ENCODE data around the gene LIPC. TPM values are rescaled to one million over a fixed set of nuclear protein-coding genes. Genes with fewer than 3 reads are reported as not detected.

LIPC gene
- total and polyA plus RNA-seq, 2 of the 4 experiments (the other 2 are of a cell fraction): 0.07 TPM; not detected in 1

- no peak for ATAC-seq (ENCODE audit: low read depth)
- no CpG with 5 or more reads among the region's 2 CpGs for WGBS, 2 experiments (ENCODE audit: extremely low coverage in 2 of 2, insufficient read length in 1 of 2)
- no peak overlapping the region for H3K4me3 ChIP-seq (ENCODE audit: insufficient read depth, low read depth, low read length)
- intact Hi-C loops (cut with micrococcal nuclease) (no loop called here), in situ Hi-C loops (cut with MboI; ENCODE audit: low sequenced_read_pairs) (no loop called here), dilution Hi-C loops (cut with HindIII; ENCODE audit: low sequenced_read_pairs, unreplicated experiment) (no loop called here)
- peaks cover 15% of the 10 kb centered on the region for H3K9me1 ChIP-seq (ENCODE audit: insufficient read depth, low read length)
- no peak overlapping the region for H3K27ac ChIP-seq (ENCODE audit: insufficient read depth, low read length)
- no peak overlapping the region for H2AFZ ChIP-seq (replicated peaks; ENCODE audit: low read length, poor library complexity)
- H4K20me1 ChIP-seq (ENCODE audit: insufficient read depth, low read length): no peaks in the 10 kb centered on the region
- H3K79me1 ChIP-seq (ENCODE audit: low read depth in 1 of 2, low read length in 2 of 2): no peaks in the 10 kb centered on the region
- no peak overlapping the region for H4K91ac ChIP-seq (ENCODE audit: insufficient read depth, low read depth, low read length)
- CTCF ChIA-PET: no interaction called here
- POLR2A ChIA-PET (ENCODE audit: unreplicated experiment): no interaction called here
- no peaks in the 10 kb centered on the region for H3K9me3 ChIP-seq (ENCODE audit: control insufficient read depth, insufficient read depth, low read length)
- DNase-seq: no peak
- H2BK120ac ChIP-seq (ENCODE audit: low read depth, low read length): no peak overlapping the region
- no peaks in the 10 kb centered on the region for H3K36me3 ChIP-seq (ENCODE audit: control insufficient read depth, insufficient read depth, low read length)
- no peak overlapping the region for H3K56ac ChIP-seq (ENCODE audit: extremely low read depth, insufficient read depth, low read length)
- no peak overlapping the region for H4K8ac ChIP-seq (ENCODE audit: low read depth in 2 of 2, low read length in 2 of 2)
- no peak overlapping the region for H2AK9ac ChIP-seq (replicated peaks; ENCODE audit: low read depth, low read length, poor library complexity)
- peaks cover 10% of the 10 kb centered on the region for H3K4me1 ChIP-seq (ENCODE audit: control insufficient read depth, insufficient read depth, low read length)
- H2BK20ac ChIP-seq (ENCODE audit: low read depth, low read length): no peak overlapping the region
- no peak overlapping the region for H3K4ac ChIP-seq (ENCODE audit: low read depth, low read length)
- no peak overlapping the region for H3K4me2 ChIP-seq (ENCODE audit: low read depth, low read length)
- no peak overlapping the region for H3K23ac ChIP-seq (ENCODE audit: low read depth, low read length)
- 0 out of 2 replicates have a peak, but pooled peaks have one; percentile 16 for TF ChIP-seq NFE2L2 (IDR thresholded peaks at IDR 0.05; ENCODE audit: low read depth, low read length)
- TF ChIP-seq MAFK (IDR thresholded peaks at IDR 0.05; ENCODE audit: low read depth, low read length): 0 out of 2 replicates have a peak, but pooled peaks have one; percentile 48
- no peak for TF ChIP-seq MAZ (IDR thresholded peaks at IDR 0.05; ENCODE audit: borderline replicate concordance, low read depth, low read length)
- no peak for TF ChIP-seq POLR2A (IDR thresholded peaks at IDR 0.05; ENCODE audit: low read depth, low read length)
- no TSS peak for BruUV-seq (replicated peaks)
- H4K5ac ChIP-seq (ENCODE audit: low read depth, low read length): no peak overlapping the region
- no peak overlapping the region for H2BK5ac ChIP-seq (ENCODE audit: low read depth, low read length, poor library complexity, severe bottlenecking)
- H3K9ac ChIP-seq (ENCODE audit: low read depth, low read length): no peak overlapping the region
- no peak overlapping the region for H3K18ac ChIP-seq (ENCODE audit: low read depth, low read length)
- no peak overlapping the region for H3K14ac ChIP-seq (replicated peaks; ENCODE audit: low read depth, low read length)
- no peak overlapping the region for H2AK5ac ChIP-seq (ENCODE audit: low read depth, low read length)
- no peak overlapping the region for H2BK15ac ChIP-seq (ENCODE audit: low read depth, low read length)
- H3K27me3 ChIP-seq (ENCODE audit: control insufficient read depth, insufficient read depth, low read length): no peaks in the 10 kb centered on the region
Observed at GRCh38 chr15:58524247-58524646, 92.5 kb downstream of the LIPC start.

Measured in IMR-90 (cell line).